GM18505 (cell line): ENCODE data around the gene DDX41.

Experiments used
- ATAC-seq: cut with Tn5 transposase; IDR thresholded peaks from one replicate; pipeline ENCODE4 v1.9.1; 2021; ENCODE audit not compliant: unreplicated experiment
- POLR2A ChIP-seq: IDR thresholded peaks from 4 replicates; pipeline ENCODE4 v1.6.1; 2011; ENCODE audit warnings: borderline replicate concordance; ENCODE audit not compliant: insufficient read depth, insufficient read length; ENCODE audit errors: extremely low read depth

Gene DDX41

DNA sequence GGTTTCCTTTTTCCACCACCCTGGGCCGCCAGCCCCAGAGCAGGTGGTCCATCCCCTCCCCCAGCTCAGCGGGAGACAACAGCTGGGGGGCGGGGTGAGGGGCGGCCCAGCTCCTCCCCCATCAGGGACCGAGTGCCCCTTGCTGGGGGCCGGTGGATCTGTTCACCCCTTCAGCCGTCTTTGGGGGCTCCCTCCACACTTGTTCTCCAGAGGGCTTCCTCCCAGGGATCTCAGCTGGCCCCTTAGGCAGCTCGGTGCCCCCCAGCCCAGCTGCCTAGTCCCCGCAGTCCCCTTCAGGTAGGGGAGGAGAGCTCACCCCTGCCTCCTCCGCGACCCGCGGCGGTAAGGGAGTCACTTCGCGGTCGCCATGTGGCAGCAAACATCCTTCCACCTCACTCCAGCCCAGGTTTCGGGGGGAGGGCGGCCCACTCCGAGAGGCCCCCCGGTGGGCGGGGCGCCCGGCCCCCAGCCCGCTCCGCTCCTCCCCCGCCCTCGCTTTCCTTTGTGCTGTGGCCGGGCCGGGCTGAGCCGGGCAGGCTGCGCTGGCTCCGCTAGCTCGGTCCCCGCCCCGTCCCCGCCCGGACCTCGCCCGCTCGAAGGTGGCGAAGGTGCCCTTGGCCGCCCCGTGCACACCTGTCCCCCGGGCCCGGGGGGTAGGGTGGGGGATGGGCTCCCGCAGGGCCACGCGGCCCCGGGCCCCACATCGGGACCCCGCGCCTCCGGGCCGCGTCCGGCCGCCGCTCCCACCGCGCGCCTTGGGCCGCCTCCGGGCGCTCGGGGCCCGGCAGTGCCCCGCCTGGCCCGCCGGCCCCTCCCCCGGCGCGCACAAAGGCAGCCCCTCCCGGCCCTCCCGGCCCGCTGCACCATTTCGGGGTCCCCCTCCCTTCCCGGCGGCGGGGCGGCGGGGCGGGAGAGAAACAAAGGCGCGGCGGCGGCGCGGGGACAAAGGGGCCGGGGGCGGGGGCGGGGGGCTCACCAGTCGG, 44.0 kb downstream of the DDX41 start:
- no peak for TF ChIP-seq POLR2A
- ATAC-seq, result no peak

DNA sequence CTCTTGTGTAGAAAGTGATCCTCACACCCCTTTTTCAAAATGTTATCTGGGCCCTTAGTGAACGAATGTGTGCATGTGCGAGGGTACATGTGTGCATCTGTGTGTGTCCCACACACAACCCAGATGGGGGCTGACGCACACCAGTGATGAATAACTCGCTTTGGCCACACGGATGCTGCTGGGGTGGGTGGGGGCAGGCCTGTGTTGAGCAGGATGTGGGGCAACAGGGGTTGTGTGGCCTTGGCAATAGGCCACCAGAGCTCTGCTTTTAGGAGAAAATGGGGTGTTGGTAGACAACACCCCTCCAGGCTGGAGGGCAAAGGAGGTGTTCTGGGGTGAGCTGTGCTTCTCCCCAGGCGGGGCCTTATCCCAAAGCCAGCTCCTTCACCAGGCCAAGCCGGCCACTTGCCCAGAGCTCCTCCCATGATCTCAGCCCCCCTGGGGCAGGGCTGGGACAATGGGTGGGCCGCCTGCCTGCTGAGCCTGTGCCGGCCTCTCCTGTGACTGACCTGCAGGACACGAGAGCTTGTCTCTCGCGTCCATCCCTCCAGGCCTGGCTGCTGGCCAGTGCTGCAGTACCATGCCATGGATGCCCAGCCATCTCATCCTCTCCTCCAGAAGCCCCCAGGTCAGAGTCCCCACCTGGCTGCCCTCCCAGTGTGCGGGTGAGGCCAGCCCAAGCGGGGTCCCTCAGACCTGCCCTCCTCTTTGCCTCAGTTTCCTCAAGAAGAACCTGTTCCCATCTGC, 45.0 kb downstream of the DDX41 start:
- no peak for TF ChIP-seq POLR2A
- no peak for ATAC-seq

GRCh38 chr5:177470759-177471536, 45.8 kb downstream of the DDX41 start:
- TF ChIP-seq POLR2A, result no peak
- ATAC-seq, result no peak

GRCh38 chr5:177469750-177470525, 46.8 kb downstream of the DDX41 start:
- no peak for TF ChIP-seq POLR2A
- ATAC-seq, result no peak

GRCh38 chr5:177468685-177469628, 47.8 kb downstream of the DDX41 start:
- no peak for ATAC-seq
- no peak for TF ChIP-seq POLR2A

GRCh38 chr5:177468329-177468684, 48.5 kb downstream of the DDX41 start:
- no peak for TF ChIP-seq POLR2A
- ATAC-seq, result no peak

- TF ChIP-seq POLR2A, result no peak
- no peak for ATAC-seq
Measured at GRCh38 chr5:177467436-177467835, 49.3 kb downstream of the DDX41 start.

GRCh38 chr5:177466861-177467260, 49.9 kb downstream of the DDX41 start:
- no peak for ATAC-seq
- no peak for TF ChIP-seq POLR2A

GRCh38 chr5:177465044-177465443, 51.7 kb downstream of the DDX41 start:
- no peak for TF ChIP-seq POLR2A
- ATAC-seq, result no peak

DNA sequence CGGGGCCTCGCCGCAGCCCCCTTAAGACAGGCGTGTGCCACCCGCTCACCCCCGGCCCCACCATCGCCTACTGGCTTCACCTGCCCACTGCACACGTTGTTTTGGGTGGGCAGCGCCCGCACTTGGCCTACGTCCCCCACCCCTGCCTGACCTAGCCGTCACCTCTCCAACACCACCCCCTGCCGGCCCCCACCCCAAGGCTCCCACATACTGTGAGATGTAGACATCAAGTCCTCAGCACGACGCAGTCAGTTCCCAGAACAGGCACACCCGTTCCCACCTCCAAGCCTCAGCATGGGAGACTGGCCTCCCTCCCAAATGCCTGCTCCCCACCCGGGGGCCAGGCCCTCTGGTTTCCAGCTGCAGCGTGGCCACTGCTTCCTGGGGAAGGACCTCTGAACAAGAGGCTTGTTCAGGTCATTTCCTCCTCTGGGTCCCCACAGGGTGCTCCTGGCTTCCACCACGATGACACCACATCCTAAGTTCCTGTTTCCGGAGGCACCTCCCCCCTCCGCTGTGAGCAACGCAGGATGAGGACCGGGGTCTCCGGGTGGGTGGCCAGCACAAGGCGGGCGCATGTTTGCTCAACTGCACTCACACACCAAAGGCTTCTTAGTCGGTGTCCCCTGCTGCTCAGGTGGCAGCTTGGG, 54.6 kb downstream of the DDX41 start:
- no peak for ATAC-seq
- TF ChIP-seq POLR2A, result no peak
